Left ventricle myocardium superior (tissue), 1 donor: Measurements from ENCODE around the gene IKBKG. TPM values are rescaled to one million over a fixed set of nuclear protein-coding genes. Genes with fewer than 3 reads are reported as not detected.
"Not testable (repeated sequence)": the region's sequence is repeated elsewhere in the genome, so short reads cannot be mapped to it uniquely, and the experiment has no call there.

Source experiments
- ATAC-seq: fragments of 200-7000 bp; cut with Tn5 transposase; one replicate; pipeline ENCODE4 v1.9.1; 2020; ENCODE audit warnings: mild to moderate bottlenecking, moderate library complexity
- DNase-seq: peaks from one replicate; pipeline ENCODE4 v3.0.0-alpha.2; 2020
- intact Hi-C: fragments of 100-400 bp; cut with micrococcal nuclease; formaldehyde crosslinking; loops from one replicate; pipeline ENCODE4 v1.11.0; 2022
- long read RNA-seq: library from polyadenylated mRNA; unstranded; transcript quantifications from one replicate; pipeline ENCODE4 v2.0.0, GENCODE V29; 2021
- total RNA-seq: library from RNA; stranded (reverse); fragmentation: NEBNext Ultra II Directional; extraction: Animal tissue kit (Norgen Biotek cat#: 25700); gene quantifications from one replicate; pipeline ENCODE4 v1.2.1, GENCODE V29; 2021
- donor health status: DM: no; HTN: yes; CAD: no; lungs with severe emphysema.

IKBKG gene
- total RNA-seq = 15.5 TPM
- long read RNA-seq, transcript IKBKG-206 (10 exons, 2,299 nt) = major isoform, 21 of 33 reads
- long read RNA-seq, partial matches to known transcripts = 4 of 33 reads
- long read RNA-seq, other reads (novel, unspliced or antisense) = 4 of 33 reads

- peak; percentile 93 for DNase-seq
- intact Hi-C loops = no loop called here
- ATAC-seq = peak; percentile 94
These were observed at the start of gene IKBKG for GRCh38 chrX:154547245-154548027. Gene IKBKG (plus strand): TSS chrX:154547620. CDS start chrX:154552003, 4,383 bp downstream.

GRCh38 chrX:154501423-154501822, 46.0 kb upstream of the IKBKG start:
- intact Hi-C loops, DNase-seq, ATAC-seq: not testable (repeated sequence)

GRCh38 chrX:154502098-154502497, 45.3 kb upstream of the IKBKG start:
- DNase-seq (no peak), ATAC-seq (no peak)
- intact Hi-C loops = no loop called here

- ATAC-seq (no peak), DNase-seq (no peak)
- intact Hi-C loops = no loop called here
These were observed 44.4 kb upstream of the IKBKG start for GRCh38 chrX:154502989-154503388.

GRCh38 chrX:154505734-154506133, 41.7 kb upstream of the IKBKG start:
- ATAC-seq = no peak
- DNase-seq = no peak
- intact Hi-C loops = no loop called here

- DNase-seq (no peak), ATAC-seq (no peak)
- intact Hi-C loops = no loop called here
These were observed 40.7 kb upstream of the IKBKG start for GRCh38 chrX:154506483-154507332.

GRCh38 chrX:154507673-154508383, 39.6 kb upstream of the IKBKG start:
- intact Hi-C loops = no loop called here
- DNase-seq = no peak
- no peak for ATAC-seq

- DNase-seq (no peak), ATAC-seq (no peak)
- intact Hi-C loops = no loop called here
These were observed 39.1 kb upstream of the IKBKG start for GRCh38 chrX:154508384-154508745.

- no peak for DNase-seq
- intact Hi-C loops = no loop called here
- no peak for ATAC-seq
These were observed 38.0 kb upstream of the IKBKG start for GRCh38 chrX:154509455-154509854.

GRCh38 chrX:154511761-154512160, 35.7 kb upstream of the IKBKG start:
- no peak for ATAC-seq
- intact Hi-C loops = no loop called here
- DNase-seq = no peak

- ATAC-seq (no peak), DNase-seq (no peak)
- intact Hi-C loops = no loop called here
These were observed 34.4 kb upstream of the IKBKG start for GRCh38 chrX:154512879-154513553.

GRCh38 chrX:154513716-154514115, 33.7 kb upstream of the IKBKG start:
- no peak for DNase-seq
- intact Hi-C loops = no loop called here
- no peak for ATAC-seq

- ATAC-seq (peak; percentile 2), DNase-seq (peak; percentile 66)
- intact Hi-C loops = no loop called here
These were observed 32.1 kb upstream of the IKBKG start for GRCh38 chrX:154515090-154515965.

GRCh38 chrX:154515966-154516655, 31.3 kb upstream of the IKBKG start, which contains the start of gene FAM3A:
Gene FAM3A (minus strand): TSS chrX:154516232. CDS start chrX:154515772, 460 bp downstream.
- DNase-seq (peak; percentile 95), ATAC-seq (peak; percentile 95)
- intact Hi-C loops = no loop called here

GRCh38 chrX:154516656-154517100, 30.7 kb upstream of the IKBKG start:
- DNase-seq (no peak), ATAC-seq (peak; percentile 67)
- intact Hi-C loops = no loop called here

GRCh38 chrX:154517101-154517781, 30.2 kb upstream of the IKBKG start:
- intact Hi-C loops = no loop called here
- DNase-seq = peak; percentile 44
- ATAC-seq = peak; percentile 1

- intact Hi-C loops = no loop called here
- no peak for DNase-seq
These were observed 28.0 kb upstream of the IKBKG start for GRCh38 chrX:154519389-154519788.

More at GRCh38 chrX:154519389-154519788, 28.0 kb upstream of the IKBKG start:
- ATAC-seq = no peak
